Chondrocyte (in vitro differentiated cells): Measurements from ENCODE around the gene SASH1. TPM values are rescaled to one million over a fixed set of nuclear protein-coding genes. Genes with fewer than 3 reads are reported as not detected.

Source experiments
- DNase-seq: peaks from one replicate; pipeline ENCODE4 v3.0.0; 2021; ENCODE audit warnings: mixed read lengths, low spot score
- H3K27ac Mint-ChIP-seq: one replicate; pipeline ENCODE4 v1.8.0; 2021; ENCODE audit warnings: mild to moderate bottlenecking, moderate library complexity, mixed read lengths; ENCODE audit not compliant: unreplicated experiment
- H3K27me3 Mint-ChIP-seq: 2 replicates; pipeline ENCODE4 v1.8.0; 2021; ENCODE audit warnings: low read depth, mixed read lengths
- H3K36me3 Mint-ChIP-seq: 2 replicates; pipeline ENCODE4 v1.8.0; 2021; ENCODE audit warnings: low read depth, mixed read lengths
- H3K4me1 Mint-ChIP-seq: 2 replicates; pipeline ENCODE4 v1.8.0; 2021; ENCODE audit warnings: low read depth, mild to moderate bottlenecking, mixed read lengths
- H3K4me3 Mint-ChIP-seq: one replicate; pipeline ENCODE4 v1.8.0; 2021; ENCODE audit warnings: mild to moderate bottlenecking, moderate library complexity, mixed read lengths; ENCODE audit not compliant: unreplicated experiment
- H3K9me3 Mint-ChIP-seq: 2 replicates; pipeline ENCODE4 v1.8.0; 2021; ENCODE audit warnings: low read depth, mixed read lengths
- CTCF ChIP-seq: fragments of 200-600 bp; sonication (generic); IDR thresholded peaks from 2 replicates; pipeline ENCODE4 v1.5.0; 2021; ENCODE audit warnings: antibody characterized with exemption, mild to moderate bottlenecking, moderate library complexity
- total RNA-seq: library from RNA; stranded (reverse); gene quantifications from 3 replicates; pipeline ENCODE4 v1.2.1, GENCODE V29; 2021

Gene SASH1
- total RNA-seq, 1 donor from 2014 or later = 82.9 TPM

GRCh38 chr6:148328876-148329555 is 13.6 kb upstream of the SASH1 start:
- Mint-ChIP-seq H3K27me3 (no peaks in the 10 kb centered on the region), H3K27ac (peak overlapping the region; percentile 93), H3K36me3 (no peaks in the 10 kb centered on the region), H3K9me3 (no peaks in the 10 kb centered on the region), H3K4me1 (peaks cover 43% of the 10 kb centered on the region), H3K4me3 (no peak overlapping the region)
- DNase-seq = no peak
- no peak for TF ChIP-seq CTCF

GRCh38 chr6:148329596-148330381 is 12.8 kb upstream of the SASH1 start:
- no peaks in the 10 kb centered on the region for H3K9me3 Mint-ChIP-seq
- peak overlapping the region; percentile 27 for H3K4me3 Mint-ChIP-seq
- DNase-seq = no peak
- peaks cover 36% of the 10 kb centered on the region for H3K4me1 Mint-ChIP-seq
- no peaks in the 10 kb centered on the region for H3K36me3 Mint-ChIP-seq
- no peaks in the 10 kb centered on the region for H3K27me3 Mint-ChIP-seq
- TF ChIP-seq CTCF = no peak
- H3K27ac Mint-ChIP-seq = peak overlapping the region; percentile 93

GRCh38 chr6:148332088-148332487 is 10.6 kb upstream of the SASH1 start:
- DNase-seq = no peak
- Mint-ChIP-seq H3K36me3 (no peaks in the 10 kb centered on the region), H3K27ac (peak overlapping the region; percentile 18), H3K4me1 (peaks cover 39% of the 10 kb centered on the region), H3K27me3 (no peaks in the 10 kb centered on the region), H3K4me3 (no peak overlapping the region), H3K9me3 (no peaks in the 10 kb centered on the region)
- no peak for TF ChIP-seq CTCF

- Mint-ChIP-seq H3K36me3 (no peaks in the 10 kb centered on the region), H3K27ac (no peak overlapping the region), H3K27me3 (no peaks in the 10 kb centered on the region), H3K4me3 (no peak overlapping the region), H3K4me1 (peaks cover 17% of the 10 kb centered on the region), H3K9me3 (no peaks in the 10 kb centered on the region)
- no peak for TF ChIP-seq CTCF
- no peak for DNase-seq
Observed at GRCh38 chr6:148336901-148337300, 5.7 kb upstream of the SASH1 start.

- no peak for DNase-seq
- Mint-ChIP-seq H3K36me3 (no peaks in the 10 kb centered on the region), H3K27me3 (no peaks in the 10 kb centered on the region), H3K9me3 (no peaks in the 10 kb centered on the region), H3K27ac (no peak overlapping the region), H3K4me1 (peaks cover 37% of the 10 kb centered on the region), H3K4me3 (no peak overlapping the region)
- TF ChIP-seq CTCF = no peak
Observed at GRCh38 chr6:148339766-148340165, 2.9 kb upstream of the SASH1 start.
